Pulmonary artery endothelial cell (primary cell): ENCODE data around the gene SLC38A10. TPM values are rescaled to one million over a fixed set of nuclear protein-coding genes. Genes with fewer than 3 reads are reported as not detected.

Experiments
- DNase-seq: peaks from one replicate; pipeline ENCODE4 v3.0.0-alpha.2; 2011; ENCODE audit warnings: low read depth, low spot score
- total RNA-seq: library from RNA; depleted of rRNA; stranded (reverse); fragments of >200 nt; gene quantifications from 2 replicates; pipeline ENCODE4 v1.2.3, GENCODE V29; 2014

Gene SLC38A10
- total RNA-seq: 61.1 and 66.2 TPM in 2 replicates

GRCh38 chr17:81295031-81295675, at the start of gene SLC38A10:
SLC38A10 (minus strand) TSS chr17:81295307; CDS start chr17:81294921, 386 bp downstream.
- DNase-seq: peak; percentile 35

DNA sequence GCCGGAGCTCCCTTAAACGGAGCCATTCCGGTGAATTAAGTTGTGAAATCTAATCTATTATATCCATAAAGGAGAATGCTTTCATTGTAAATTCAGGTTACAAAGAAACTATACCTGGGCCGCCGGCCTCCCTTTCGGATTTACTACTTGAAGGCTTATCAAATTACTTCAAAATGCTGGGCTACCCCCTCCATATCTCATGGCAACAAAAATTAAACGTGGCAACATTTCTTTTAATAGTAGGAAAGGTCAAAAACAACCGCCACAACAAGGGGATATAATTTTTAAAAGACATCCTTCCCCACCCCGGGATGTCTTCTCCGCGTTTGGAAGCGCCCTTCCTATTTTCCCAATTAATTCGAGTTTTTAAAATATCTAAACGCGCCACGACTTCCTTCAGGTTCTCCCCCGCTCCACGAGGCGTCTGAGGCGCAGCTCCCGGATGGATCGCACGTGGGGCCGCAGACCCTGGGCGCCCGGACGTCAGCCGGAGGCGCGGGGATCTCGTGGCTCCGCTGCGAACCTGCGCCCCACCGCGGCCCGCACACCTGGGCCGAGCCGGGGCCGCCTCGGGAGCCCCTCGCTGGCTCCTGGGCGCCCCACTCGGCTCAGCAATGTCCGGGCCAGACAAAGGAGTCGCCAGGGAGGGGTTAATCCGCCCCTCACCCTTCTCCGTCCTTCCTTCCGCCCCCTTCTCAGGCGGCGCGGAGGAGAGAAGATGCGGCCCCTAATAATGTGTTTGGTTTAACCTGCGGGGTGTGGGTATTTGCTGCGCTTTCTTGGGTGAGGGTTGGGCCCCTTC, 47.4 kb upstream of the SLC38A10 start:
- no peak for DNase-seq

DNA sequence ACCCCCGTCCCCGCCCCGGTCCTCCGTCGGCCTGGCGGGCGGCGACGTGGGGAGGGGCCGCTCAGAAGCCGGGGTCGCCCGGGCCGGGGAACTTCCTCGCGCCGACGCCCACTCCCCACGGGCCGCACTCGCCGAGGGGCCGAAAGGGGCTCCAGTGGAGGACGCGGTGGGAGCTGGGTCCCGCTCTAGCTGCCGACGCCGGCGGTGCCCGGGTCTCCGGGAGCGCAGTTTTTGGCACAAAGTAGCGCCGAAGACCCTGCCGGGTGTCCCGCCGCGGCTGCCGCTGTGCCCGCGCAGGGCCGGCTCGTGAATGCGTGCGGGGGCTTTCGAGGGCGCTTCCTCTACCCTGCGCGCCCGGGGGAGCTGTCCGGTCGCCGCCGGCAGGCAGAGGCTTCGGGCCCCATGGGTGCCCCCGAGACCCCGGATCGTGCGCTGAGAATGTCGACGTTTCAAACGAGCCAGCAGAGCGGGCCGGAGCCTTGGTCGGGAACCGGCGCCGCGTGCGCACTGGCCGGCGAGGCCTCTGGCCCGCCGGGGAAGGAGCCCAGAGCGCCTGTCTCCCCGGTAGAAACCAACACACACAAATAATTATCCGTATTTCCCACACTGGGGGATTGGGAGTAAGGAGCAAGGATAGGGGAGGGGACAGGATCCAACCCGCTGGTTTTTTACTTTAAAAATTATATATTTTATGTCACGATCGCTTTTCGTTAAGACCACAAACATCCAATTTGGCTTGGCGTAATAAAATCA, 46.6 kb upstream of the SLC38A10 start:
- no peak for DNase-seq

DNA sequence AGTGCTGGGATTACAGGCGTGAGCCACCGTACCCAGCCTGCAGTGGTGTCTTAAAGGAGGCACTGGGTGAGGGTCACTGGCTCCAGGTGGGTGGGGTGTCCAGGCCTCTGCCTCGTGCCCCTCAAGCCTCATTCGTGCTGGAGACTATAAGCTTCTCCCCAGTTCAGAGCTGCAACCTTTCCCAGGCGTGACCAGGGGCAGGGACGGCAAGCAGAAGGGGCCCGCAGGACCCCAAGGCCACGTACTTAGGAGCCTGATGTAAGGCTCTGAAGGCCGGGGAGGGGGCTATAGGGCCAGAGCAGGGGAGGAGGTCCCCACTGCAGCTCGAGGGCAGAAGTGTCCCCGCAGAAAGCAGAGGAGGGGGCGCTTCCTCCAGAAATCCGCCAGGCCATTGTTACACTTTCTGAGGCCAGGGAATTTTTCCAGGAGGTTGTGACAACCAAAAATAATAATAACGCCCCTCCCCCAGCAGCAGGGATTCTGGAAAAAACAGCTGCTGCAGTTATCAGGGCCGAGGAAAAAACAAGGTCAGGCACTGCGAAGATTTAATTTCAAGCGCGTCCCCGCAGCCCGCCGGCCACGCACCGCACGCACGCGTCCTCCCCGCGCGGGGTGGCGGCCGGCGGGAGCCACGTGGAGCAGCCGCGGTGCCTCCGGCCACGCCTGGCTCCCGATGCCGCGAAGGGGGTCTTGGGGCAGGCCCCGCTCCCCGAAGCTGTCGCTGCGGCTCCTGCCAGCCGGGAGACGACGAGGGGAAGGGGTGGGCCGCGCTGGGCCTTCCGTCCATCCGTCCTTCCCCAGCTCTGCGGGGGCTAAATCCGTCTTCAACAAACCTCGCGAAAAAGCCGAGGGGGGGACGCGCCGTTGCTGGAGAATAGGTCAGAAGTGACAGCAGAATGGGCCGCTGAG, 45.8 kb upstream of the SLC38A10 start:
- DNase-seq: no peak

DNA sequence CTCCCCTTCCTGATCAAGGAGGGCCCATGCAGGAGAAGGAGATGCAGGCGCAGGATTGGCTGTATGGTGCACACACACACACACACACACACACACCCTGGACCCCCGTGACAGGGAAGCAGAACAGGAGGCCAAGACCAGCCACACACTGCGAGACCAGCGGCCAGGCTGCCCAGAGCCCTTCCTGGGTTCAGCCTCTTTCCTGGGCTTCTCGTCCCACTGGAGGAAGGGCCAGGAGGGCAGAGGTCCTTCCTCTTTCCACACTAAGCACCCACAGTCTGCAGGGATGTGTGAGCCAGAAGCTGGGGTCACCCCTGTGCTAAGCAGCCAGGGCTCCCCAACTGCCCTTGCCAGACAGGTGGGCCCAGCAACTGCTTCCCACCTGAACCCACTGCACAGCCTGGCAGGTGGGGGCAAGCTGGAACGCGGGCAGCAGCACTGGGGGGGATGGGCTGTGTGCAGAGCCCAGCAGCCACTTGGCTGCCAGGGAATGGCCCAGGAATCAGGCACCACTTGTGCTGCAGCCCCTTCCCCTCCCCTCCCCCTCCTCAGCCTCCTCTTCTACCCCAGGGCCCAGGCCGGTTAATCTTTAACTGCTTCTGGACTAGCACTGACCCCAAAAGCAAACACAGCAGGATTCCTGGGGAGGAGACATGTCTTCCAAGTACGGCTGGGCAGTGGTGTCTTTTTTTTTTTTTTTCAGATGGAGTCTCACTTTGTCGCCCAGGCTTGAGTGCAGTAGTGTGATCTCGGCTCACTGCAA, 44.6 kb upstream of the SLC38A10 start:
- no peak for DNase-seq

DNA sequence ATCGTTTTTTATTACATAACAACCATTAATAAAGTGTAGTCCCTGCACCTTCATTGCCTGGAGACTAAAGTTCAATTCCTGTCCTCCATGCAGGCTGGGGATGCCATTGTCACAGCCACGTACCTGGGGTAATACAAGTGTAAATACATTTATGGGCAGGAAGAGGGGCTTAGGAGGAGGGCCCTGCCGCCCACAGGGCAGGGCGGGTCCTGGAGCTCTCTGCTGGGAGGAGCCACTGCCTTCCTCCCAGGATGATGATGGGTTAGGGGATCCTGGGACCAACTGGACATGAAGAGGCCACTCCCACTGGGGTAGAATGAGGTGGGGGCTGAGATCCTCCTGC, 44.1 kb upstream of the SLC38A10 start:
- DNase-seq: no peak

DNA sequence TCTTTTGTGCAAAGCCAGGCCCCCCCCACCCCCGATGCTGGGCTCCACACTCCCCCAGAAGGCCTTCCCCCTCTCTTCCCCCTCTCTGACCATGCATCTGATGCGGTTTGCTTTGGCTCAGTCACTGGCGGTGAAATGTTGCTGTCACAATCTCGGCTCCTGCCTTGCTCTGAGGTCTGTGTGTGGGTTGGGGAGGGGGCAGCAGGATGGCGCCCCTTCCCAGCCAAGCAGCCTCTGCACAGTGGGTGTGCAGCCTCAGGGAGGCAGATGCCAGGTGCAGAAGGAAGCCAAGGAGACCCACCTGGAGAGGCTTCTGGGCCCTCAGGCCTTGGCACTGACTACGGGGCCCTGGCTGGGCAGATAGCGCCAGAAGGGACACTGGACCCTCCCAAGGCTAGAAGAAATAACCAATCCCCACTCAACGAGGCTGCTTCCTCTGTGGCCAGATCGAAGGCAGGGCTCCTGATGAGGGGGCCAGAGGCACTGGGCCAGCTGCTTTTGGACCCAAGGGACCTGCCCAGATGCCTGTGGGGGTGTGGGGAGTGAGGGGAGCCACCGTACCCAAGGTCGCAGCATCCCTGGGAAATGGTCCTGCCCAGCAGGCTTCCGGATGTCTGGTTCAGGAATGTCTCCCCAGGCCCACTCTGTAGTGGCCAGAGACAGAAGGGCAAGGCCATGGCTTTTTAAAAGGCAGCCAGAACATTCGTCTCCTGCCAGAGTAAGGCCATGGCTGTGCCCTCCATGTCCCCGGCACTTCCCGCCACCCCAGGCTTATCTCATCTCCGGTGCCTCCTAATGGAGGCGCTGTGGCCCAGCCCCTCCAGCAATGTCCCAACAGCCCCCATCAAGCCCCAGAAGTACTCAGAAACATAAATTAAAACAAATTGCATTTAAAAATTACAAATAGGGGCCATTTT, 43.4 kb upstream of the SLC38A10 start:
- no peak for DNase-seq

DNA sequence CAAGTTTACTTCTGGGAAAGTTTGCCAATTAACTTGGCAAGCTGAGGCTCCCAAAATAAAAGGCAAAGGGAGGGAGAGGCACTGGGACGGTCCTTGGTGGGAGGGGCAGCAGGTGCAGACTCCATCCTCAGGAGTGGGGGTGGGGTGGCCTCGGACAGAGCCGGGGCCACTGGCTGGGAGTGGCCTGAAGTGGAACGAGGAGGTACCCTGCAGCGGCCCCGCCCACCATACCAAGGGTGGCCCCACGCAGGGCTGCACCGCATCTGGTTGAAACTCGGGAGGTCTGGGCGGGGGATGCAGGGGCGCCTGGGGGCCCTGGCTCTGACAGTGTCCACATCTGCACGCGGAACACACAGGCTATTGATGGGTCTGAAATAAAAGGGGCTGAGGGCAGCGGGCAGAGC, 42.4 kb upstream of the SLC38A10 start:
- no peak for DNase-seq

GRCh38 chr17:81336930-81337325, 41.8 kb upstream of the SLC38A10 start:
- no peak for DNase-seq

DNA sequence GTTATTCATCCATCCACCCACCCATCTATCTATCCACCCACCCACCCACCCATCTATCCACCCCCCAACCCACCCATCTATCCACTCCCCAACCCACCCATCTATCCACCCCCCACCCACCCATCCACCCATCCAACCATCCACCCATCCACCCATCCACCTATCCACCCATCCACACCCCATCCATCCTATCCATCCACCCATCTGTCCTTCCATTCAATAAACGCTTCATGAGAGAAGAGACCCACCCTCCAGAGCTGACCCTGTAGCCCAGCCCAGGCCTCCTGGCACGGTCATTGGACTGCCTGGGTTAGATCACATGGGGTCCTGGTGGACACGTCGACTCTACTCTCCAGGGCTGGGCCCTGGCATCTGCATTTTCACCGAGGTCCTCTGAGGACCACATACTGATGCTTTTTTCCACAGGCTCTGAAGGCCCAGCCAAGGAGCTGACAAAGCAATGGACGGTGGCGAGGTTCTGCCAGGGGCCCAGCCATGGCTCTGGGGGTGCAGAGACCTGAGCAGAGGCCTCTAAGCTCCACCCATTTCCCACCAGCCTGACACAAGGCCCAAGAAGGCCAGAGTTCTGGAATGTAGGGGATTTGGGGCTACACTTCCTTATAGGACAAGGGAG, 41.3 kb upstream of the SLC38A10 start:
- DNase-seq: no peak

GRCh38 chr17:81335773-81336157, 40.7 kb upstream of the SLC38A10 start:
- DNase-seq: no peak

DNA sequence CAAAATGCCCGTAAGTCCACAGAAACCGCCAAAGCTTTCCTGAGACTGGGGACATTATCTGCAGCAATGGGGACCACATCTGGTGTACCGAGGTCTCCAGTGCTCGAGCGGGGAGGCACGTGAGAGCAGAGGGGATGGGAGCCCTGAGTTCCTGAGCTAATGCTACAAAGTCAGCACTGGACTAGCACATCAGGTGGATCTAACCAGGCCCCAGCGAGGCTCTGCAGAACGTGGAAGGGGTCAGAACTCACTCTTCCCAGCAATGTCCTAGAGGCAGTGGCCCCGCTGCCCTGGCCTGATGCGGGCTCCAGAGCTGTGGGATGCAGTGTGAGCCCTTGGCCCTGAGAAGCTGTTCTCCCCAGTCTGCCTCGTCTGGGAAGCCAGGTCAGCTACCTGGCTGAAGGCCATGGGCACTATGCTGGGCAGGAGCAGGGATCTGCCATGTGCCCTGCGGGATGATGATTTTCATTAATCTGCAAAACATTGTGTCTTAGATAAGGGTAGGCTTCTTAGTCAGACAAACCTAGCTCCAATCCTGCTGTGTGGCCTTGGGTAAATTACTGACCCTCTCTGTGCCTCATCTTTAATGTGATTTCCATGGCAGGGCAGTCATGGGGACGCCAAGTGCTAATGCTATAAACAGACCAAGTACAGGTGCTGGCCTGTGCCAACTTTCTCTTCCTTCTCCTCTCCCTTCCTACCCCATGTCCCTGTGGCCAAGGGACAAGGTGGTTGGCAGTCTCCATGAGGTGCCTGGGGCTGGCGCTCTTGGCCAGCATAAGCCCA, 40.1 kb upstream of the SLC38A10 start:
- DNase-seq: no peak

GRCh38 chr17:81334391-81334901, 39.3 kb upstream of the SLC38A10 start:
- DNase-seq: no peak

DNA sequence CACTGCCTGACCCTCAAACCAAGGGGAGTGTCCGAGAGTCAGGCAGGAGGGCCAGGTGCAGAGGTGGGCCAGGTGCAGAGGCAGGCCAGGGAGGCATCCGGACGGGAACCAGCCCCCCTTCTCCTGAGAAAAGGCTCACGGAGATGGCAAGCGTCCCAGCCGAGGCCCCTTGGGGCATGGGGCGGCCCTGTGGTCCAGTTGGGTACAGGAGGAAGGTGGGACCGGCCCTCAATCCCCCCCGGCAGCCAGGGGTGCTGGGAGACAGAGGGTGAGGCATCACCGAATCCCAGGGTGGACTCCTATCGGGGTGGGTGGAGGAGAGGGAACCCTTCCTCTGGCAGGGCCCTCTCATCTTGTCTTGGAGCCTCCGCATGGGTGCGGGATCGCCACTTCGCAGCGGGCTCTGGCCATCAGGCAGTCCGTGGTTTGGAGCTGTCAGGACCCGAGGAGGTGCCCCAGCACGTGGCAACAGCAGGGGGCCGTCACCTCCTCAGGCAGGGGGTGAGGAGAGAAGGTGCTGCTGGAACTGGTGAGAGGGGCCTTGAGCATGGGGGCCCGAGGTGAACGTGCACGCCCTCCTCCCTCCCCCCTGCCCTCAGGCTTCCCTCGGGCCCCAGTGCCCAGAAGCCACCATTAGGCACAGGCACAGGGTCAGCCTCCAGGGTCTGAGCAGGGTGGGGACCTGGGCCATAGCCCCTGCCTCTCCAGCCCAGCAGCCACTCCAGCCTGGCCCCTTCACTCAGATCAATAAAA, 38.7 kb upstream of the SLC38A10 start:
- no peak for DNase-seq

DNA sequence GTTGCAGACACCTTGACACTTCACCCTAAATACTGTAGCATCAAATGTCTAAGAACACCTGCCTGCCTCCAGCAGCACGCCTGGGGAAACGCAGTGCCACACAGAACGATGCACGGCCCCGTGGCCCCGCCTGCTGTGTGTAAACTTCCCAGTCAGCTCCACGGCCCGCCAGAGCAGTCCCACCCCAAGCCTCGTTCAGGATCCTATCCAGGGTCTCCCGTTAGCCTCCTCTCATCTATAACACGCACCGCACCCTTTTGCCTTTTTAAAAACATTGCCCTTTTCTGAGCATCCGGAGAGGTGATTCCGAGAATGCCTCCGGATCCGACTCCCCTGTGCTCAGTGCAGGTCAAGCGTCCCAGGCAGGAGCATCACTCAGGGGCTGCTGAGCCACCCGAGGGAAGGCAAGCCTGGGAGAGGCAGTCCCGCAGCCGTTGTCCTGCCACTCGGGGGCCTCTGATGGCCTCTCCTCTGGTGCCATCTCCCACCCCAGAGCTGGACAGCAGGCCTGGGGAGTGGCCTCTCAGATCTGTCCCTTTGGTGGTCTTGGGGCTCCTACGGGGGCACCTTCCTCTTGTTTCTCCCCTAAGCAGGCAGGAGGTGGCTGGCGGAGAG, 37.9 kb upstream of the SLC38A10 start:
- DNase-seq: no peak

DNA sequence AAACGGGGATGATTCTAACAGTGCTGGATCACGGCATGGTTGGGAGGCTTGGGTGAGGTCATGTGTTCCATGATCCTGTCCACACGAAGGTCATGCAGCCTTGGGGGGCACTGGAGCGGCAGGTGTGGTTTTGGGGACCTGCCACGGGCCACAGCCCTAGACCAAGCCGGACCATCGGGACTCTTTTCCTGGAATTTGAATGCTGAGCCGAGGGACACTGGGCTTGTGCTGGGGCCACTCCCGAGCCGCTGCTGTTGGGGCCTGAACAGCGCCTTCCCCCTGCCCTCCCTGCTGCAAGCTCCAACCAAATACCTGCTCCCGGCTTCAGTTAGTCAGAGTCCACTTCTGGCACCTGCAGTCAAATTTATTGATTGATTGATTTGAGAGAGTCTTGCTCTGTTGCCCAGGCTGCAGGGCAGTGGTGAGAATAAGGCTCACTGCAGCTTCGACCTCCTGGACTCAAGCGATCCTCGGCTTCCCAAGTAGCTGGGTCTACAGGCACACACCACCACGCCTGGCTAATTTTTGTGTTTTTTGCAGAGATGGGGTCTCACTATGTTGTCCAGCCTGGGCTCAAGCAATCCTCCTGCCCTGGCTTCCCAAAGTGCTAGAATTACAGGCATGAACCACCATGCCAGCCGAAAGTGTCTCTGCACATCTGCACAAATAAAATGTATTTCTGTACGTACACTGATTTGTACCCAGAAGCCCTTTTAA, 37.2 kb upstream of the SLC38A10 start:
- DNase-seq: no peak
